Breast epithelium (tissue), 4 donors: ENCODE results near the gene CNEP1R1. TPM values are rescaled to one million over a fixed set of nuclear protein-coding genes. Genes with fewer than 3 reads are reported as not detected.

Source experiments
- DNase-seq, 2 donors: peaks; one replicate each; pipeline ENCODE4 v3.0.0-alpha.2; 2019; ENCODE audit warnings: low spot score in 2 of 2
- H3K27ac ChIP-seq, 2 donors: fragments of 200-600 bp; sonication (generic) in 1 of 2; one replicate each; pipeline ENCODE4 v1.5.1; 2016 to 2019; ENCODE audit warnings: mild to moderate bottlenecking in 1 of 2
- H3K27me3 ChIP-seq, 2 donors: fragments of 200-600 bp; sonication (generic) in 1 of 2; one replicate each; pipeline versions ENCODE4 v1.5.1 to v1.6.0; 2017 to 2019; ENCODE audit warnings: control low read depth in 1 of 2, mild to moderate bottlenecking in 1 of 2
- H3K36me3 ChIP-seq: fragments of 200-600 bp; one replicate; pipeline ENCODE4 v1.5.1; 2019
- H3K4me1 ChIP-seq, 2 donors: fragments of 200-600 bp; sonication (generic); one replicate each; pipeline ENCODE4 v1.5.1; 2016 to 2019; ENCODE audit warnings: control low read depth in 1 of 2
- H3K4me3 ChIP-seq, 3 donors: fragments of 200-600 bp; sonication (generic); 1 replicate in 2 of 3; 2 replicates in 1 of 3; pipeline ENCODE4 v1.5.1; 2016 to 2019; ENCODE audit warnings: mild to moderate bottlenecking in 3 of 3, moderate library complexity in 2 of 3
- H3K9me3 ChIP-seq, 2 donors: fragments of 200-600 bp; sonication (generic) in 1 of 2; one replicate each; pipeline ENCODE4 v1.5.1; 2016 to 2019; ENCODE audit warnings: control low read depth in 1 of 2
- CTCF ChIP-seq, 3 donors: fragments of 450-650 bp; IDR thresholded peaks; one replicate each; pipeline ENCODE4 v1.5.1; 2016 to 2017; ENCODE audit warnings: antibody characterized with exemption in 3 of 3, mild to moderate bottlenecking in 3 of 3, moderate library complexity in 3 of 3
- POLR2A ChIP-seq: fragments of 450-650 bp; IDR thresholded peaks from one replicate; pipeline ENCODE4 v1.6.1; 2016; ENCODE audit warnings: antibody characterized with exemption, mild to moderate bottlenecking, moderate library complexity
- POLR2AphosphoS5 ChIP-seq, 3 donors: sonication (generic); formaldehyde crosslinking; IDR thresholded peaks; one replicate each; pipeline ENCODE4 v1.6.1; 2017; ENCODE audit warnings: antibody characterized with exemption in 3 of 3
- intact Hi-C: fragments of 100-400 bp; cut with DNase I; formaldehyde crosslinking; loops from one replicate; pipeline ENCODE4 v1.15.1; 2023; ENCODE audit warnings: low total_unique reads
- total RNA-seq, 3 donors: library from RNA; depleted of rRNA; stranded (reverse); fragments of >200 nt; gene quantifications; one replicate each; pipeline ENCODE4 v1.1.0, GENCODE V29; 2016

The CNEP1R1 gene
- total RNA-seq, 3 donors from 2014 or later: 16.5 to 20.8 (median 17.4) TPM

GRCh38 chr16:50043358-50043757, 18.3 kb downstream of the CNEP1R1 start:
- TF ChIP-seq CTCF (IDR thresholded peaks at IDR 0.05) (no peak), POLR2AphosphoS5 (IDR thresholded peaks at IDR 0.05) (no peak), POLR2A (no peak)
- Histone ChIP-seq H3K4me1 (no peaks in the 10 kb centered on the region), H3K36me3 (no peaks in the 10 kb centered on the region), H3K27ac (no peak overlapping the region), H3K4me3 (no peak overlapping the region), H3K27me3 (no peaks in the 10 kb centered on the region), H3K9me3 (no peaks in the 10 kb centered on the region)
- intact Hi-C loops: loop anchor here (10.0 kb wide), 1 partner anchor 1539 kb away; no protein-coding TSS in a partner anchor
- DNase-seq: no peak

- no peak overlapping the region for H3K27ac ChIP-seq
- H3K27me3 ChIP-seq: no peaks in the 10 kb centered on the region
- no peak overlapping the region for H3K4me3 ChIP-seq
- intact Hi-C loops: loop anchor here (10.0 kb wide), 1 partner anchor 1541 kb away; no protein-coding TSS in a partner anchor
- no peaks in the 10 kb centered on the region for H3K4me1 ChIP-seq
- TF ChIP-seq POLR2AphosphoS5 (IDR thresholded peaks at IDR 0.05): no peak
- no peak for TF ChIP-seq CTCF (IDR thresholded peaks at IDR 0.05)
- TF ChIP-seq POLR2A: no peak
- H3K9me3 ChIP-seq: no peaks in the 10 kb centered on the region
- no peak for DNase-seq
- H3K36me3 ChIP-seq: no peaks in the 10 kb centered on the region
Observed at GRCh38 chr16:50045412-50045811, 20.4 kb downstream of the CNEP1R1 start.

GRCh38 chr16:50046853-50047252, 21.8 kb downstream of the CNEP1R1 start:
- no peaks in the 10 kb centered on the region for H3K9me3 ChIP-seq
- no peak for DNase-seq
- H3K27me3 ChIP-seq: no peaks in the 10 kb centered on the region
- TF ChIP-seq POLR2A (no peak), POLR2AphosphoS5 (IDR thresholded peaks at IDR 0.05) (no peak), CTCF (IDR thresholded peaks at IDR 0.05) (no peak)
- no peaks in the 10 kb centered on the region for H3K36me3 ChIP-seq
- H3K27ac ChIP-seq: no peak overlapping the region
- H3K4me1 ChIP-seq: no peaks in the 10 kb centered on the region
- no peak overlapping the region for H3K4me3 ChIP-seq
- intact Hi-C loops: loop anchor here (10.0 kb wide), 1 partner anchor 1542 kb away; no protein-coding TSS in a partner anchor

GRCh38 chr16:50047864-50048263, 22.8 kb downstream of the CNEP1R1 start:
- Histone ChIP-seq H3K27ac (no peak overlapping the region), H3K4me1 (no peaks in the 10 kb centered on the region), H3K4me3 (no peak overlapping the region), H3K36me3 (no peaks in the 10 kb centered on the region), H3K27me3 (no peaks in the 10 kb centered on the region), H3K9me3 (no peaks in the 10 kb centered on the region)
- TF ChIP-seq CTCF (IDR thresholded peaks at IDR 0.05) (no peak), POLR2A (no peak), POLR2AphosphoS5 (IDR thresholded peaks at IDR 0.05) (no peak)
- intact Hi-C loops: loop anchor here (10.0 kb wide), 1 partner anchor 1543 kb away; no protein-coding TSS in a partner anchor
- DNase-seq: no peak

GRCh38 chr16:50050802-50051201, 25.8 kb downstream of the CNEP1R1 start:
- no peak overlapping the region for H3K4me3 ChIP-seq
- H3K27me3 ChIP-seq: no peaks in the 10 kb centered on the region
- intact Hi-C loops: no loop called here

More at GRCh38 chr16:50050802-50051201, 25.8 kb downstream of the CNEP1R1 start:
- Histone ChIP-seq H3K4me1 (no peaks in the 10 kb centered on the region), H3K9me3 (peaks cover under 1 to 2% of the 10 kb centered on the region in 2 donors), H3K27ac (no peak overlapping the region), H3K36me3 (no peaks in the 10 kb centered on the region)
- DNase-seq: no peak
- no peak for TF ChIP-seq POLR2AphosphoS5 (IDR thresholded peaks at IDR 0.05)
- no peak for TF ChIP-seq CTCF (IDR thresholded peaks at IDR 0.05)
- no peak for TF ChIP-seq POLR2A
